Measurements from ENCODE around the gene ZNF579.
A peak's percentile ranks its signal among the peaks of the same experiment; 100 is the strongest.

ZNF579 gene

GRCh38 chr19:55580628-55581144, at the start of gene ZNF579:
TSS of gene ZNF579 (minus strand) at chr19:55580848. CDS start at chr19:55579639, 1,209 bp downstream.
- H3K9me3 ChIP-seq (ENCODE audit: insufficient read depth, low read depth, low read length) = no peaks in the 10 kb centered on the region
- peaks cover 10% of the 10 kb centered on the region for H3K36me3 ChIP-seq (ENCODE audit: insufficient read depth, low read depth, low read length)
- H3K27ac ChIP-seq (ENCODE audit: low read length) = peak within 1 kb of the TSS; percentile 97

GRCh38 chr19:55626350-55626749, 45.7 kb upstream of the ZNF579 start:
- H3K27me3 ChIP-seq (ENCODE audit: insufficient read depth, low read length) = no peaks in the 10 kb centered on the region
- peaks cover under 1% of the 10 kb centered on the region; the same call in 1 of the 2 replicates for H3K36me3 ChIP-seq (ENCODE audit: insufficient read depth, low read depth, low read length)
- H3K9me3 ChIP-seq (ENCODE audit: insufficient read depth, low read depth, low read length) = no peaks in the 10 kb centered on the region
- no peak overlapping the region for H3K4me3 ChIP-seq (ENCODE audit: low read length)
- H3K27ac ChIP-seq (ENCODE audit: low read length) = no peak overlapping the region
- H3K9ac ChIP-seq (ENCODE audit: low read depth, low read length) = no peak overlapping the region
- H3K4me1 ChIP-seq (ENCODE audit: insufficient read depth, low read length) = no peaks in the 10 kb centered on the region

More at GRCh38 chr19:55580628-55581144, at the start of gene ZNF579:
- Histone ChIP-seq H3K9ac (ENCODE audit: low read depth, low read length) (peak within 1 kb of the TSS; percentile 94), H3K4me3 (ENCODE audit: low read length) (peak within 1 kb of the TSS; percentile 92), H3K4me1 (ENCODE audit: insufficient read depth, low read length) (no peaks in the 10 kb centered on the region; the same call in 1 of the 2 replicates), H3K27me3 (ENCODE audit: insufficient read depth, low read length) (peaks cover 6% of the 10 kb centered on the region; the same call in 1 of the 2 replicates)

DNA sequence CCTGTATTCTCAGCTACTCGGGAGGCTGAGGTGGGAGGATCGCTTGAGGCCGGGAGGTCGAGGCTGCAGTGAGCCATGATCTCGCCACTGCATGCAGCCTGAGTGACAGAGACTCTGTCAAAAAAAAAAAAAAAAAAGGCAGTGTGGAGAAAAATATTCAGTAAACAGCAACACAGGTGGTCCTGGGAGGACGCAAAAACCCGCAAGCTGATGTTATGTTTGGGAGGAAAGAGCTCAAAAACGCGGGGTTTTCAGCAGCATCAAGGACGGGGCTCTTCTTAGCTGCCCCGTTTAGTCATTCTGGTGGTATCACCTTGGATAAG, 44.3 kb upstream of the ZNF579 start:
- Histone ChIP-seq H3K4me3 (ENCODE audit: low read length) (peak overlapping the region; percentile 65), H3K9me3 (ENCODE audit: insufficient read depth, low read depth, low read length) (no peaks in the 10 kb centered on the region), H3K9ac (ENCODE audit: low read depth, low read length) (peak overlapping the region; percentile 67; the same call in 1 of the 2 replicates), H3K36me3 (ENCODE audit: insufficient read depth, low read depth, low read length) (peaks cover 10% of the 10 kb centered on the region), H3K27ac (ENCODE audit: low read length) (no peak overlapping the region), H3K4me1 (ENCODE audit: insufficient read depth, low read length) (no peaks in the 10 kb centered on the region), H3K27me3 (ENCODE audit: insufficient read depth, low read length) (no peaks in the 10 kb centered on the region)

DNA sequence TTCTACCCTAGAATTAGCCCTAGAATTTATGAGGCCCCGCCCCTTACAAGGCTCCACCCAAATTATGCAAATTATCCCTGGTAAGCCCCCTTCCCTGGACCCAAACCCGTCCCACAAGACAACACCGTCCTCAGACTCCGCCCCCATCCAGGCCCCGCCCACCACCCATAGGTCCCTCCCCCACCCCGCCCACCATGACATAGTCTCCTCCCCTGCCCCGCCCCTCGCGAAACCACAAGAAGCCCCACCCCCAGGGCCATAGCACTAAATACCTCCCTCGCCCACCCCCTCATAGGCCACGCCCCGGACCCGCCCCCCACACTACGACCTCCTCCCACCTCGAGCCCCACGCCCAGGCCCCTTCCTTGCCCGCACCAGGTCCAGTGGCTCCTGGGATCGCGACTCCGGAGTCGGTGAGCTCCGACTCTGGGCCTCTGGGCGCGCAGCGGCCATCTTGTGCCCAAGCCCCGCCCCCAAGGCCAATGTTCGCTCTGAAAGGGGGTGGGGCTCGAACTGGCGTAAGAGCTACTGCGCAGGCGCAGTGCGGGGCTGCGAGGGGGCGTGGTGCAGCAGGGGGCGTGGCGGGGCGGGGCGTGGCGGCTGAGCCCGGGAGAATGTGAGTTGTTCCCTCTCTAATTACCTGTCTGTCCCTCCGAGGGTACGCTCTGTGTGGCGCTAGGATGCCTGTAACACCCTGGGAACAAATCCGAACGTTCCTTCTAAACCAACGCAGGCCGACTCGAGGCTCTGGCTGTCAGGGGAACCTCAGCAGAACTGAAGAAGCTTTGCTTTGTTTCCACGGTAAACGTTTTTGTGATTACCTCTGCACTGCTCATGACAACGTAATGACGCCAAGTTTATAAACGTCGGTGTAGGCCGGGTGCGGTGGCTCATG, 43.7 kb upstream of the ZNF579 start, which contains the start of gene ZNF784:
Gene ZNF784, minus strand, starts transcription at position 458 of the 895 bp plus-strand sequence. Its CDS starts 5 bp downstream, at position 453.
- H3K27ac ChIP-seq (ENCODE audit: low read length) = no peak within 1 kb of the TSS
- H3K4me3 ChIP-seq (ENCODE audit: low read length) = peak within 1 kb of the TSS; percentile 65
- H3K9ac ChIP-seq (ENCODE audit: low read depth, low read length) = peak within 1 kb of the TSS; percentile 75; the same call in 1 of the 2 replicates

GRCh38 chr19:55623561-55623960, 42.9 kb upstream of the ZNF579 start:
- no peaks in the 10 kb centered on the region for H3K27me3 ChIP-seq (ENCODE audit: insufficient read depth, low read length)
- H3K4me3 ChIP-seq (ENCODE audit: low read length) = peak overlapping the region; percentile 49
- H3K36me3 ChIP-seq (ENCODE audit: insufficient read depth, low read depth, low read length) = peaks cover 10% of the 10 kb centered on the region
- H3K9me3 ChIP-seq (ENCODE audit: insufficient read depth, low read depth, low read length) = no peaks in the 10 kb centered on the region
- H3K4me1 ChIP-seq (ENCODE audit: insufficient read depth, low read length) = no peaks in the 10 kb centered on the region
- H3K27ac ChIP-seq (ENCODE audit: low read length) = no peak overlapping the region
- no peak overlapping the region for H3K9ac ChIP-seq (ENCODE audit: low read depth, low read length)

More for the DNA sequence above, 43.7 kb upstream of the ZNF579 start, which contains the start of gene ZNF784:
- Histone ChIP-seq H3K4me1 (ENCODE audit: insufficient read depth, low read length) (no peaks in the 10 kb centered on the region), H3K9me3 (ENCODE audit: insufficient read depth, low read depth, low read length) (no peaks in the 10 kb centered on the region), H3K36me3 (ENCODE audit: insufficient read depth, low read depth, low read length) (peaks cover 10% of the 10 kb centered on the region), H3K27me3 (ENCODE audit: insufficient read depth, low read length) (no peaks in the 10 kb centered on the region)

- Histone ChIP-seq H3K9me3 (ENCODE audit: insufficient read depth, low read depth, low read length) (no peaks in the 10 kb centered on the region), H3K27ac (ENCODE audit: low read length) (no peak overlapping the region), H3K36me3 (ENCODE audit: insufficient read depth, low read depth, low read length) (peaks cover 10% of the 10 kb centered on the region), H3K4me3 (ENCODE audit: low read length) (no peak overlapping the region), H3K9ac (ENCODE audit: low read depth, low read length) (no peak overlapping the region), H3K4me1 (ENCODE audit: insufficient read depth, low read length) (no peaks in the 10 kb centered on the region), H3K27me3 (ENCODE audit: insufficient read depth, low read length) (no peaks in the 10 kb centered on the region)
Measured at GRCh38 chr19:55623130-55623529, 42.5 kb upstream of the ZNF579 start.

- Histone ChIP-seq H3K4me1 (ENCODE audit: insufficient read depth, low read length) (no peaks in the 10 kb centered on the region), H3K4me3 (ENCODE audit: low read length) (no peak overlapping the region), H3K9me3 (ENCODE audit: insufficient read depth, low read depth, low read length) (no peaks in the 10 kb centered on the region), H3K36me3 (ENCODE audit: insufficient read depth, low read depth, low read length) (peaks cover 16% of the 10 kb centered on the region), H3K9ac (ENCODE audit: low read depth, low read length) (no peak overlapping the region), H3K27me3 (ENCODE audit: insufficient read depth, low read length) (no peaks in the 10 kb centered on the region), H3K27ac (ENCODE audit: low read length) (no peak overlapping the region)
Measured at GRCh38 chr19:55622242-55622969, 41.8 kb upstream of the ZNF579 start.

- Histone ChIP-seq H3K4me1 (ENCODE audit: insufficient read depth, low read length) (no peaks in the 10 kb centered on the region), H3K9me3 (ENCODE audit: insufficient read depth, low read depth, low read length) (no peaks in the 10 kb centered on the region), H3K27ac (ENCODE audit: low read length) (no peak overlapping the region), H3K4me3 (ENCODE audit: low read length) (no peak overlapping the region), H3K36me3 (ENCODE audit: insufficient read depth, low read depth, low read length) (peaks cover 21% of the 10 kb centered on the region), H3K27me3 (ENCODE audit: insufficient read depth, low read length) (no peaks in the 10 kb centered on the region), H3K9ac (ENCODE audit: low read depth, low read length) (no peak overlapping the region)
Measured at GRCh38 chr19:55621673-55622231, 41.1 kb upstream of the ZNF579 start.

DNA sequence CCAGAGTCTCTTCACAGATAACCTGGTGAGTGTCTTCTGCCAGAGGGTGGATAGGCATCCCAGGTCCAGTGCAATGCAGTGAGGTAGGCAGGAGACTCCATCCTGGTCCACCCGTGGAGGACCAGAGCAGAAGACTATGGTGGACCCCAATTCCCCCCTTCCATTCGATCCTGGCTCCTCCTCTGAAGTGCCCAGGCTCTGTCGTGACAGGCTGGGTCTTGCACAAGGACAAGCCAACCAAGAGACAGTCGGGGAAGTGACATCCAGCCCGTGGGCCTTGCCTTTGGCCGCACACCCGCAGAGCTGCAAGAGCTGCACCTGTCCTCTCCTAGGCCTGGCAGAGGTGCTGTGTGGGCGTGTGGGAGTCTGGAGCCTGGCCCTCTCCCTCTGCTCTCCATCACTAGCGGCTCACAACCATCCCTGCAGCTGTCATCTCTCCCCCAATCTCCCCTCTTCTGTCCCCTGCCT, 40.6 kb upstream of the ZNF579 start:
- H3K36me3 ChIP-seq (ENCODE audit: insufficient read depth, low read depth, low read length) = peaks cover 26% of the 10 kb centered on the region
- no peak overlapping the region for H3K27ac ChIP-seq (ENCODE audit: low read length)
- no peak overlapping the region for H3K4me3 ChIP-seq (ENCODE audit: low read length)
- no peaks in the 10 kb centered on the region for H3K9me3 ChIP-seq (ENCODE audit: insufficient read depth, low read depth, low read length)
- H3K9ac ChIP-seq (ENCODE audit: low read depth, low read length) = no peak overlapping the region
- H3K4me1 ChIP-seq (ENCODE audit: insufficient read depth, low read length) = no peaks in the 10 kb centered on the region
- no peaks in the 10 kb centered on the region for H3K27me3 ChIP-seq (ENCODE audit: insufficient read depth, low read length)

DNA sequence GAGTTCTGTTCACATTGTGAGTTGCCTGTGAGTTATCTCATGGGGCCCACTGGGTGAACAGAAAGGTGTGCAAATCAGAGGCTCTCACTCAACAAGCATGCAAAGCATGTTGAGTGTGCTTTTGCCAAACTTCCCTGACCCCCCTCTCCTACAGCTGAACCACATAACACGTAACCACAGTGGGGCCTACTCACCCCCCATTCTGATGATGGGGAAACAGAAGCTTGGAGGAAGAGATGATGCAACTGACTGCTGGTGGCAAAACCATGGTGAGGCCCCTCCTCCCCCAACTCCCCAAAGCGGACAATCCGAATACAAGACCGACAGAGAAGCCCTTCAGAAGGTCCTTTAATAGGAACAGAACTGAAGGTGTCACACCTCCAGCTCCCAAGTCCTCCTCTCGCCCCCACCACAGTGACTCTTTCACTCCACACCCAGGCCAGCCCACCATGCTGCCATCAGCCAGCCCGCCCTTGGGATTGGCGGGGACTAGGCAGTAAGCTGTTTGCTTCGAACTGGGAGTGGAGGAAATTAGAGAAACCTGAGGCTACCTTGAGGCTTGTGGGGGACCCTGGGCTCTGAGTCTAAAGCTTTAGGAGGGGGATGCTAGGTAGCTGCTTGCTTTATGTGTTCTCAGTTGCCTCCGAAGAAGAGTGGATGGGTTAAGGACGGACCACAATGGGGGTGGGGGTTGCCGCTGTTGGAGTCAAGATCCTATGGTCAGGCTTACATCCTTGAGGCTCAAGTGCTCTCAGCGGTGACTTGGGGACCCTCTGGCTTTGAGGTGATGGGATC, 40.0 kb upstream of the ZNF579 start:
- Histone ChIP-seq H3K4me3 (ENCODE audit: low read length) (no peak overlapping the region), H3K9ac (ENCODE audit: low read depth, low read length) (no peak overlapping the region), H3K9me3 (ENCODE audit: insufficient read depth, low read depth, low read length) (no peaks in the 10 kb centered on the region), H3K36me3 (ENCODE audit: insufficient read depth, low read depth, low read length) (peaks cover 29% of the 10 kb centered on the region), H3K27ac (ENCODE audit: low read length) (no peak overlapping the region), H3K27me3 (ENCODE audit: insufficient read depth, low read length) (no peaks in the 10 kb centered on the region), H3K4me1 (ENCODE audit: insufficient read depth, low read length) (no peaks in the 10 kb centered on the region)

DNA sequence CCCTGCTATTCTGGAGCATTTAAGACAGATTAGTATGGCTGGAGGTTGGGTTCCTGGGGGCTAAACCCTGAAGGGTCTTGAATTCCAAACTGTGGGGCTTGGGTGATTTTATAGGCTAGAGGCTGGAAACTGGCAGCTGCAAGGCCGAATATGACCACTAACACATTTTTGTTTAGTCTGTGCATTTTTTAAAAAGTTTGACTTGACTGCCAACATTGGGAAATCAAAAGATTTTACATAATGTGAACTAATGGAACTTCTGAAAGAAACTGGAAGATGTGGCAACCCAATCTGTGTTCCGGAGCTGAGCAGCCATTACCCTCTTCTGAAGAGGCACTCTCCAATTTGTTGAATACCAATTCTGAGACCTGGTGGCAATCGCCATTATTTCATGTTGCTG, 38.6 kb upstream of the ZNF579 start:
- Histone ChIP-seq H3K36me3 (ENCODE audit: insufficient read depth, low read depth, low read length) (peaks cover 31% of the 10 kb centered on the region), H3K27ac (ENCODE audit: low read length) (no peak overlapping the region), H3K9me3 (ENCODE audit: insufficient read depth, low read depth, low read length) (no peaks in the 10 kb centered on the region), H3K9ac (ENCODE audit: low read depth, low read length) (no peak overlapping the region), H3K27me3 (ENCODE audit: insufficient read depth, low read length) (no peaks in the 10 kb centered on the region), H3K4me3 (ENCODE audit: low read length) (no peak overlapping the region), H3K4me1 (ENCODE audit: insufficient read depth, low read length) (no peaks in the 10 kb centered on the region)
